GM19351 (cell line): ENCODE measurements around the gene PCDHGA1.
"Not testable (repeated sequence)": the region's sequence is repeated elsewhere in the genome, so short reads cannot be mapped to it uniquely, and the experiment has no call there.

ENCODE experiments used
- ATAC-seq: cut with Tn5 transposase; IDR thresholded peaks from one replicate; pipeline ENCODE4 v1.9.1; 2021; ENCODE audit warnings: mild to moderate bottlenecking, moderate library complexity; ENCODE audit not compliant: unreplicated experiment

Gene PCDHGA1

DNA sequence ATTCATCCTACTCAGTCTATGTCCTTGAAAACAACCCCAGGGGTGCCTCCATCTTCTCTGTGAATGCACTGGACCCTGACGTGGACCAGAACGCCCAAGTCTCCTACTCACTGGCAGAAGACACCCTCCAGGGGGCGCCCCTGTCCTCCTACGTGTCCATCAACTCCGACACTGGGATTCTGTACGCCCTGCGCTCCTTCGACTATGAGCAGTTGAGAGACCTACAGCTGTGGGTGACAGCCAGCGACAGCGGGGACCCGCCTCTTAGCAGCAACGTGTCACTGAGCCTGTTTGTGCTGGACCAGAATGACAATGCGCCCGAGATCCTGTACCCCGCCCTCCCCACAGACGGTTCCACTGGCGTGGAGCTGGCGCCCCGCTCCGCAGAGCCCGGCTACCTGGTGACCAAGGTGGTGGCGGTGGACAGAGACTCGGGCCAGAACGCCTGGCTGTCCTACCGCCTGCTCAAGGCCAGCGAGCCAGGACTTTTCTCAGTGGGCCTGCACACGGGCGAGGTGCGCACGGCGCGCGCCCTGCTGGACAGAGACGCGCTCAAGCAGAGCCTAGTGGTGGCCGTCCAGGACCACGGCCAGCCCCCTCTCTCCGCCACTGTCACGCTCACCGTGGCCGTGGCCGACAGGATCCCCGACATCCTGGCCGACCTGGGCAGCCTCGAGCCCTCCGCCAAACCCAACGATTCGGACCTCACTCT, 45.3 kb downstream of the PCDHGA1 start:
- ATAC-seq: not testable (repeated sequence)

DNA sequence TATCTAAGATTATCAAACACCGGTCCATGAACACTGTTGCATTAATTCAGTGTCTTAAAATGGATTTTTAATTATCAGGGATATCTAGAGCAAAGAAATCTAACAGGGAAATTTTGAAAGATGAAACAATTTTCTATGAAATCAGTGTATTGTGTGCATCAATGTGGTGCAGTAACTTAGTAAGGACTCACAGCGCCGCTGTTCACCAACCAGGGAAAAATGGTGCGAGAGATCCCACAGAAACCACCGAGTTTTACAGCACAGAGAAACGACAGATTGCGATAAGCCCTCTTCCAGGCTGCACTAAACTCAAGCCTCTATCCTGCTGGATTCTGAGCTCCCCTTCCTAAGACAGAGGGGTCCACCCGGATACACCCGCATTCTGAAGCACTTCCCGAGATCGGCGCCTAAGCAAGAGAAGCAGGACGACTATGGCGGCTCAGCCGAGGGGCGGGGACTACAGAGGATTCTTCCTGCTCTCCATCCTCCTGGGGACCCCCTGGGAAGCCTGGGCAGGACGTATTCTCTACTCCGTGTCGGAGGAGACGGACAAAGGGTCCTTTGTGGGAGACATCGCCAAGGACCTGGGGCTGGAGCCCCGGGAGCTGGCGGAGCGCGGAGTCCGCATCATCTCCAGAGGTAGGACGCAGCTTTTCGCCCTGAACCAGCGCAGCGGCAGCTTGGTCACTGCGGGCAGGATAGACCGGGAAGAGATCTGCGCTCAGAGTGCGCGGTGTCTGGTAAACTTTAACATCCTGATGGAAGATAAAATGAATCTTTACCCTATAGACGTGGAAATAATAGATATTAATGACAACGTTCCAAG, 52.4 kb downstream of the PCDHGA1 start, which contains the start of gene PCDHGA7:
TSS of gene PCDHGA7 (plus strand) at position 274 of the 826 bp plus-strand sequence. CDS start at position 432, 158 bp downstream.
- ATAC-seq: no peak

DNA sequence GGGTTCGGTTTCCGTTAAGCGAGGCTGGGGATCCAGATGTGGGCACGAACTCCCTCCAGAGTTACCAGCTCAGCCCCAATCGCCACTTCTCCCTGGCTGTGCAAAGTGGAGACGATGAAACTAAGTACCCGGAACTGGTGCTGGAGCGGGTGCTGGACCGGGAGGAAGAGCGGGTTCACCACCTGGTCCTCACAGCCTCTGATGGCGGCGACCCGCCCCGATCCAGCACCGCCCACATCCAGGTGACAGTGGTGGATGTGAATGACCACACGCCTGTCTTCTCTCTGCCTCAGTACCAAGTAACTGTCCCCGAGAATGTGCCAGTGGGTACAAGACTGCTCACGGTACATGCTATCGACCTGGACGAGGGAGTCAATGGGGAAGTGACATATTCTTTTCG, 53.0 kb downstream of the PCDHGA1 start:
- no peak for ATAC-seq

DNA sequence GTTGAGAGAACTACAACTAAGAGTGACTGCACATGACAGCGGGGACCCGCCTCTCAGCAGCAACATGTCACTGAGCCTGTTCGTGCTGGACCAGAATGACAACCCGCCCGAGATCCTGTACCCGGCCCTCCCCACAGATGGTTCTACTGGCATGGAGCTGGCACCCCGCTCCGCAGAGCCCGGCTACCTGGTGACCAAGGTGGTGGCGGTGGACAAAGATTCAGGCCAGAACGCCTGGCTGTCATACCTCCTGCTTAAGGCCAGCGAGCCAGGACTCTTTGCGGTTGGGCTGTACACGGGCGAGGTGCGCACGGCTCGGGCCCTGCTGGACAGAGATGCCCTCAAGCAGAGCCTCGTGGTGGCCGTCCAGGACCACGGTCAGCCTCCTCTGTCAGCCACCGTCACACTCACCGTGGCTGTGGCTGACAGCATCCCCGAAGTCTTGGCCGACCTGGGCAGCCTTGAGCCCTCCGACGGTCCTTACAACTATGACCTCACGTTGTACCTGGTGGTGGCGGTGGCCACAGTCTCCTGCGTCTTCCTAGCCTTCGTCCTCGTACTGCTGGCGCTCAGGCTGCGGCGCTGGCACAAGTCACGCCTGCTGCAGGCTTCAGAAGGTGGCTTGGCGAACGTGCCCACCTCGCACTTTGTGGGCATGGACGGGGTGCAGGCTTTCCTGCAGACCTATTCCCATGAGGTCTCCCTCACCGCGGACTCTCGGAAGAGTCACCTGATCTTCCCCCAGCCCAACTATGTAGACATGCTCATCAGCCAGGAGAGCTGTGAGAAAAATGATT, 54.4 kb downstream of the PCDHGA1 start:
- no peak for ATAC-seq

DNA sequence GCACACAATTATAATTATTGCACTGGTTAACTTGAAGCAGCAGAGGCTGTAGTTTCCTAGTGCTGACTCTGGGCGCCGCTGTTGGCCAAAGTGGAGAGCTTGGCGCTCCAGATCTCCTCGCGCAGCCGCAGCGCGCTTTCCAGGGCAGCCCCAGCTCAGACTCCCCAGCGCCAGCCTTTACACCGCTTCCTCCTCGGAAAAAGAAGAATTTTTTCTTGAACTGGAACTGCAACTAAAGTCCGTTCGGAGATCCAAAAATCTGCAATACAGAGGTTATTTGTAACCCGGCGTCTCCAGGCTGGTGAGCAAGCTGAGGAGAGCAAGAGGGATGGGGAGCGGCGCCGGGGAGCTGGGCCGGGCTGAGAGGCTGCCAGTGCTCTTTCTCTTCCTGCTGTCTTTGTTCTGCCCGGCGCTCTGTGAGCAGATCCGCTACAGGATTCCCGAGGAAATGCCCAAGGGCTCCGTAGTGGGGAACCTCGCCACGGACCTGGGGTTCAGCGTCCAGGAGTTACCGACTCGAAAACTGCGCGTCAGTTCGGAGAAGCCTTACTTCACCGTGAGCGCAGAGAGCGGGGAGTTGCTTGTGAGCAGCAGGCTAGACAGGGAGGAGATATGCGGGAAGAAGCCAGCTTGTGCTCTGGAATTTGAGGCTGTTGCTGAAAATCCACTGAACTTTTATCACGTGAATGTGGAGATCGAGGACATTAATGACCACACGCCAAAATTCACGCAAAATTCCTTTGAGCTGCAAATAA, 57.4 kb downstream of the PCDHGA1 start, which contains the start of gene PCDHGB4:
TSS of gene PCDHGB4 (plus strand) at position 142 of the 755 bp plus-strand sequence. CDS start at position 329, 187 bp downstream.
- peak; percentile 44 for ATAC-seq

DNA sequence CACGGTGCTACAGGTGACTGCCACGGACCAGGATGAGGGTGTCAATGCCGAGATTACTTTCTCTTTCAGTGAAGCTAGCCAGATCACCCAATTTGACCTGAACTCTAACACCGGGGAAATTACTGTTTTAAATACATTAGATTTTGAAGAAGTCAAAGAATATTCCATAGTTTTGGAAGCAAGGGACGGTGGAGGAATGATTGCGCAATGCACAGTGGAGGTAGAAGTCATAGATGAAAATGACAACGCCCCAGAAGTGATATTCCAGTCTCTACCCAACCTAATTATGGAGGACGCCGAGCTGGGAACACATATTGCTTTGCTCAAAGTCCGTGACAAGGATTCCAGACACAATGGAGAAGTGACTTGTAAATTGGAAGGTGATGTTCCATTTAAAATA, 58.3 kb downstream of the PCDHGA1 start:
- no peak for ATAC-seq

DNA sequence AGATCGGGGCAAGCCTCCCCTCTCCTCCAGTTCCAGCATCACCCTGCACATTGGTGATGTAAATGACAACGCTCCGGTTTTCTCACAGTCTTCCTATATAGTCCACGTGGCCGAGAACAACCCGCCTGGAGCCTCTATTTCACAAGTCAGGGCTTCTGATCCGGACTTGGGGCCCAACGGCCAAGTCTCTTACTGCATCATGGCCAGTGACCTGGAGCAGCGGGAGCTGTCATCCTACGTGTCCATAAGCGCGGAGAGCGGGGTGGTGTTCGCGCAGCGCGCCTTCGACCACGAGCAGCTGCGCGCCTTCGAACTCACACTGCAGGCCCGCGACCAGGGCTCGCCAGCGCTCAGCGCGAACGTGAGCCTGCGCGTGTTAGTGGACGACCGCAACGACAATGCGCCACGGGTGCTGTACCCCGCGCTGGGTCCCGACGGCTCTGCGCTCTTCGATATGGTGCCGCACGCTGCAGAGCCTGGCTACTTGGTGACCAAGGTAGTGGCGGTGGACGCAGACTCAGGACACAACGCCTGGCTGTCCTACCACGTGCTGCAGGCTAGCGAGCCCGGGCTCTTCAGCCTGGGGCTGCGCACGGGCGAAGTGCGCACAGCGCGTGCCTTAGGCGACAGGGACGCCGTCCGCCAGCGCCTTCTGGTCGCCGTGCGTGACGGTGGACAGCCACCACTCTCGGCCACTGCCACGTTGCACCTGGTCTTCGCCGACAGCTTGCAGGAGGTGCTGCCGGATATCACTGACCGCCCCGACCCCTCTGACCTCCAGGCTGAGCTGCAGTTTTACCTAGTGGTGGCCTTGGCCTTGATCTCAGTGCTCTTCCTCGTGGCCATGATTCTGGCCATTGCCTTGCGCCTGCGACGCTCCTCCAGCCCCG, 59.1 kb downstream of the PCDHGA1 start:
- no peak for ATAC-seq

DNA sequence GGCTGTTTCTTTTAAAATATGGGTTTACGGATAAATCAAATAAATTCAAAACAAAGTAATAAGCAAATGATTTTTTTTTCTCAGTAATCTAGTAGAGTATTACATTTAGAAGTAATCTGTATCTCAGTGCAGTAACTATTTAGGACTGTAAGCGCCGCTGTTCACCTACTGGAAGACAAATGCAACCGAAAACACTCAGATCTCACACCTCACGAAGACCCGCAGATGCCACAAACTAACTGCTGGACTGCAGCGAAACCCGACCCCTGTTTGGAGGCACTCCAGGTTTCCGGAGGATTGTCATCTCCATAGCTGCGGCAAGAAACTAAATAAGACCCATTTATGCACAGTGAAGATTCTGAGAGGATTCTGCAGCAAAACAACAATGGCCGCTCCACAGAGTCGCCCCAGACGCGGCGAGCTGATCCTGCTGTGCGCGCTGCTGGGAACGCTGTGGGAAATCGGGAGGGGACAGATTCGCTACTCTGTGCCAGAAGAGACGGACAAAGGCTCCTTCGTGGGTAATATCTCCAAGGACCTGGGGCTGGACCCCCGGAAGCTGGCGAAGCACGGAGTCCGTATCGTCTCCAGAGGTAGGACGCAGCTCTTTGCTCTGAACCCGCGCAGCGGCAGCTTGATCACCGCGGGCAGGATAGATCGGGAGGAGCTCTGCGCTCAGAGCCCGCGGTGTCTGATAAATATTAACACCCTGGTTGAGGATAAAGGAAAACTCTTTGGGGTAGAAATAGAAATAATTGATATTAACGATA, 62.3 kb downstream of the PCDHGA1 start, which contains the start of gene PCDHGA8:
TSS of gene PCDHGA8 (plus strand) at position 205 of the 770 bp plus-strand sequence. CDS start at position 386, 181 bp downstream.
- no peak for ATAC-seq

DNA sequence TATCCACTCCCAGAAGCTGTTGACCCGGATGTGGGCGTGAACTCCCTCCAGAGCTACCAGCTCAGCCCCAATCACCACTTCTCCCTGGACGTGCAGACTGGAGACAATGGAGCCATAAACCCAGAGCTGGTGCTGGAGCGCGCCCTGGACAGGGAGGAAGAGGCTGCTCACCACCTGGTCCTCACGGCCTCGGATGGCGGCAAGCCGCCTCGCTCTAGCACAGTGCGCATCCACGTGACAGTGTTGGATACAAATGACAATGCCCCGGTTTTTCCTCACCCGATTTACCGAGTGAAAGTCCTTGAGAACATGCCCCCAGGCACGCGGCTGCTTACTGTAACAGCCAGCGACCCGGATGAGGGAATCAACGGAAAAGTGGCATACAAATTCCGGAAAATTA, 63.0 kb downstream of the PCDHGA1 start:
- no peak for ATAC-seq

DNA sequence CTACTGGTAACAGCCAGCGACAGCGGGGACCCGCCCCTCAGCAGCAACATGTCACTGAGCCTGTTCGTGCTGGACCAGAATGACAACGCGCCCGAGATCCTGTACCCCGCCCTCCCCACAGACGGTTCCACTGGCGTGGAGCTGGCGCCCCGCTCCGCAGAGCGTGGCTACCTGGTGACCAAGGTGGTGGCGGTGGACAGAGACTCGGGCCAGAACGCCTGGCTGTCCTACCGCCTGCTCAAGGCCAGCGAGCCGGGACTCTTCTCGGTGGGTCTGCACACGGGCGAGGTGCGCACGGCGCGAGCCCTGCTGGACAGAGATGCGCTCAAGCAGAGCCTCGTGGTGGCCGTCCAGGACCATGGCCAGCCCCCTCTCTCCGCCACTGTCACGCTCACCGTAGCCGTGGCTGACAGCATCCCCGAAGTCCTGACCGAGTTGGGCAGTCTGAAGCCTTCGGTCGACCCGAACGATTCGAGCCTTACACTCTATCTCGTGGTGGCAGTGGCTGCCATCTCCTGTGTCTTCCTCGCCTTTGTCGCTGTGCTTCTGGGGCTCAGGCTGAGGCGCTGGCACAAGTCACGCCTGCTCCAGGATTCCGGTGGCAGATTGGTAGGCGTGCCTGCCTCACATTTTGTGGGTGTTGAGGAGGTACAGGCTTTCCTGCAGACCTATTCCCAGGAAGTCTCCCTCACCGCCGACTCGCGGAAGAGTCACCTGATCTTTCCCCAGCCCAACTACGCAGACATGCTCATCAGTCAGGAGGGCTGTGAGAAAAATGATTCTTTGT, 64.3 kb downstream of the PCDHGA1 start:
- ATAC-seq: not testable (repeated sequence)

DNA sequence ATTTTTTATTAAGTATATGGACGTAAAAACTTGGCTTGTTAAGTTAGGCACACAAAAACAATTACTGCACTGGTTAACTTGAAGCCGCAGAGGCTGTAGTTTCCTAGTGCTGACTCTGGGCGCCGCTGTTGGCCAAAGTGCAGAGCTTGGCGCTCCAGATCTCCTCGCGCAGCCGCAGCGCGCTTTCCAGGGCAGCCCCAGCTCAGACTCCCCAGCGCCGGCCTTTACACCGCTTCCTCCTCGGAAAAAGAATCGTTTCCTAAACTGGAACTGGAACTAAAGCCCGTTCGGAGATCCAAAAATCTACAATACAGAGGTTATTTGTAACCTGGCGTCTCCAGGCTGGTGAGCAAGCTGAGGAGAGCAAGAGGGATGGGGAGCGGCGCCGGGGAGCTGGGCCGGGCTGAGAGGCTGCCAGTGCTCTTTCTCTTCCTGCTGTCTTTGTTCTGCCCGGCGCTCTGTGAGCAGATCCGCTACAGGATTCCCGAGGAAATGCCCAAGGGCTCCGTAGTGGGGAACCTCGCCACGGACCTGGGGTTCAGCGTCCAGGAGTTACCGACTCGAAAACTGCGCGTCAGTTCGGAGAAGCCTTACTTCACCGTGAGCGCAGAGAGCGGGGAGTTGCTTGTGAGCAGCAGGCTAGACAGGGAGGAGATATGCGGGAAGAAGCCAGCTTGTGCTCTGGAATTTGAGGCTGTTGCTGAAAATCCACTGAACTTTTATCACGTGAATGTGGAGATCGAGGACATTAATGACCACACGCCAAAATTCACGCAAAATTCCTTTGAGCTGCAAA, 67.6 kb downstream of the PCDHGA1 start, which contains the start of gene PCDHGB5:
TSS of gene PCDHGB5 (plus strand) at position 192 of the 796 bp plus-strand sequence. CDS start at position 373, 181 bp downstream.
- peak; percentile 98 for ATAC-seq

DNA sequence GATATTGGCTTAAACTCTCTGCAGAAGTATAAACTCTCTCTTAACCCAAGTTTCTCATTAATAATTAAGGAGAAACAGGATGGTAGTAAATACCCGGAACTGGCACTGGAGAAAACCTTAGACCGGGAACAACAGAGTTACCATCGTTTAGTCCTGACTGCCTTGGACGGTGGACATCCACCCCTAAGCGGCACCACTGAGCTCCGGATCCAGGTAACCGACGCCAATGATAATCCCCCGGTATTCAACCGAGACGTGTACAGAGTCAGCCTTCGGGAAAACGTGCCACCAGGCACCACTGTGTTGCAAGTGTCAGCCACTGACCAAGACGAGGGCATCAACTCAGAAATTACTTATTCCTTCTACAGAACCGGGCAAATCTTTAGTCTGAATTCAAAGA, 68.3 kb downstream of the PCDHGA1 start:
- ATAC-seq: no peak

DNA sequence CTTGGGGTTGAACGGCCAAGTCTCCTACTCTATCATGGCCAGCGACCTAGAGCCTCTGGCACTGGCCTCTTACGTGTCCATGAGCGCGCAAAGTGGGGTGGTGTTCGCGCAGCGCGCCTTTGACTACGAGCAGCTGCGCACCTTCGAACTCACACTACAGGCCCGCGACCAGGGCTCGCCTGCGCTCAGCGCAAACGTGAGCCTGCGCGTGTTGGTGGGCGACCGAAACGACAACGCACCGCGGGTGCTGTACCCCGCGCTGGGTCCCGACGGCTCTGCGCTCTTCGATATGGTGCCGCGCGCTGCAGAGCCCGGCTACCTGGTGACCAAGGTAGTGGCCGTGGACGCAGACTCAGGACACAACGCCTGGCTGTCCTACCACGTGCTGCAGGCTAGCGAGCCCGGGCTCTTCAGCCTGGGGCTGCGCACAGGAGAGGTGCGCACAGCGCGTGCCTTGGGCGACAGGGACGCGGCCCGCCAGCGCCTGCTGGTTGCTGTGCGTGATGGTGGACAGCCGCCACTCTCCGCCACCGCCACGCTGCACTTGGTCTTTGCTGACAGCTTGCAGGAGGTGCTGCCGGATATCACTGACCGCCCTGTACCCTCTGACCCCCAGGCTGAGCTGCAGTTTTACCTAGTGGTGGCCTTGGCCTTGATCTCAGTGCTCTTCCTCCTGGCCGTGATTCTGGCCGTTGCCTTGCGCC, 69.4 kb downstream of the PCDHGA1 start:
- ATAC-seq: no peak

DNA sequence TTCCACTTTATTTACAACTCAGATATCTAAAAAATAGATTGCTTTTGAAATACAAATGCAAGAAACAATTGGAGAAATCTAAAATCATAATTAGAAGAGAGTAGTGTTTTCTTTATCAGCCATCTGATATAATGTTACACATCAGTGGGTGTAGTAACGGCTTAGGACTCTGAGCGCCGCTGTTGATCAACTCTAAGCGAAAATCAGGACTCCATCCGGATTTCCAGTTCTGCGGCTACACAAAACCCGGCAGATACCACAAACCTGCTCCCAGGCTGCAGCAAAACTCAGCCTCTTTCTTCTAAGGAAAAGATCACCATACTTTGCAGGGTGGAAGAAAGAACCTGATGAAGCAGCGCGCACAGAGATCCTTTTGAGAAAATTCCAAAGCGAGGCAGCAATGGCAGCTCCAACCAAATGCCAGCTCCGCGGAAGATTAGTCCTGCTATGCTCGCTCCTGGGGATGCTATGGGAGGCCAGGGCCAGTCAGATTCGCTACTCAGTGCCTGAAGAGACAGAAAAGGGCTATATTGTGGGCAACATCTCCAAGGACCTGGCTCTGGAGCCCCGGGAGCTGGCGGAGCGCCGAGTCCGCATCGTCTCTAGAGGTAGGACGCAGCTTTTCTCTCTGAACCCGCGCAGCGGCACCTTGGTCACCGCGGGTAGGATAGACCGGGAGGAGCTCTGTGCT, 72.4 kb downstream of the PCDHGA1 start, which contains the start of gene PCDHGA9:
TSS of gene PCDHGA9 (plus strand) at position 226 of the 691 bp plus-strand sequence. CDS start at position 401, 175 bp downstream.
- ATAC-seq: no peak

DNA sequence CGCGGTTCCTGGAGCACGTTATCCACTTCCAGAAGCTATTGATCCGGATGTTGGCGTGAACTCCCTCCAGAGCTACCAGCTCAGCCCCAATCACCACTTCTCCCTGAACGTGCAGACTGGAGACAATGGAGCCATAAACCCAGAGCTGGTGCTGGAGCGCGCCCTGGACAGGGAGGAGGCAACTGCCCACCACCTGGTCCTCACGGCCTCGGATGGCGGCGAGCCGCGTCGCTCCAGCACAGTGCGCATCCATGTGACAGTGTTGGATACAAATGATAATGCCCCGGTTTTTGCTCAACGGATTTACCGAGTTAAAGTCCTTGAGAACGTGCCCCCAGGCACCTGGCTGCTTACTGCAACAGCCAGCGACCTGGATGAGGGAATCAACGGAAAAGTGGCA, 73.1 kb downstream of the PCDHGA1 start:
- no peak for ATAC-seq
